ENCODE measurements around the gene PARD3. TPM values are rescaled to one million over a fixed set of nuclear protein-coding genes. Genes with fewer than 3 reads are reported as not detected.
"Not testable (repeated sequence)": the region's sequence is repeated elsewhere in the genome, so short reads cannot be mapped to it uniquely, and the experiment has no call there.

PARD3 gene
- total RNA-seq, 1 donor from 2014 or later, result 22.9 TPM

GRCh38 chr10:34074051-34074450, 741.0 kb downstream of the PARD3 start:
- Mint-ChIP-seq H3K9me3 (ENCODE audit: unreplicated experiment) (no peaks in the 10 kb centered on the region), H3K4me3 (ENCODE audit: unreplicated experiment) (no peak overlapping the region), H3K4me1 (ENCODE audit: low read depth, unreplicated experiment) (no peaks in the 10 kb centered on the region), H3K27ac (ENCODE audit: unreplicated experiment) (peak overlapping the region; percentile 23), H3K36me3 (ENCODE audit: unreplicated experiment) (peaks cover 9% of the 10 kb centered on the region), H3K27me3 (ENCODE audit: unreplicated experiment) (peaks cover 3% of the 10 kb centered on the region)
- no peak for TF ChIP-seq CTCF (IDR thresholded peaks at IDR 0.05; ENCODE audit: partially characterized antibody, unreplicated experiment)
- DNase-seq, result no peak

- DNase-seq; H3K4me3 Mint-ChIP-seq (ENCODE audit: unreplicated experiment); H3K9me3 Mint-ChIP-seq (ENCODE audit: unreplicated experiment); H3K27ac Mint-ChIP-seq (ENCODE audit: unreplicated experiment); H3K4me1 Mint-ChIP-seq (ENCODE audit: low read depth, unreplicated experiment); H3K27me3 Mint-ChIP-seq (ENCODE audit: unreplicated experiment): not testable (repeated sequence)
- peaks cover 29% of the 10 kb centered on the region for H3K36me3 Mint-ChIP-seq (ENCODE audit: unreplicated experiment)
Measured at GRCh38 chr10:34067741-34068140, 747.4 kb downstream of the PARD3 start.

GRCh38 chr10:34063592-34063991, 751.5 kb downstream of the PARD3 start:
- H3K9me3 Mint-ChIP-seq (ENCODE audit: unreplicated experiment), result peaks cover 7% of the 10 kb centered on the region
- H3K4me3 Mint-ChIP-seq (ENCODE audit: unreplicated experiment), result no peak overlapping the region
- H3K27ac Mint-ChIP-seq (ENCODE audit: unreplicated experiment), result no peak overlapping the region
- no peaks in the 10 kb centered on the region for H3K27me3 Mint-ChIP-seq (ENCODE audit: unreplicated experiment)
- peaks cover under 1% of the 10 kb centered on the region for H3K4me1 Mint-ChIP-seq (ENCODE audit: low read depth, unreplicated experiment)
- DNase-seq, result no peak
- no peak for TF ChIP-seq CTCF (IDR thresholded peaks at IDR 0.05; ENCODE audit: partially characterized antibody, unreplicated experiment)
- H3K36me3 Mint-ChIP-seq (ENCODE audit: unreplicated experiment), result peaks cover 30% of the 10 kb centered on the region

- Mint-ChIP-seq H3K36me3 (ENCODE audit: unreplicated experiment) (peaks cover 30% of the 10 kb centered on the region), H3K4me3 (ENCODE audit: unreplicated experiment) (no peak overlapping the region), H3K9me3 (ENCODE audit: unreplicated experiment) (peaks cover 7% of the 10 kb centered on the region), H3K27me3 (ENCODE audit: unreplicated experiment) (no peaks in the 10 kb centered on the region), H3K27ac (ENCODE audit: unreplicated experiment) (no peak overlapping the region), H3K4me1 (ENCODE audit: low read depth, unreplicated experiment) (peaks cover 2% of the 10 kb centered on the region)
- no peak for TF ChIP-seq CTCF (IDR thresholded peaks at IDR 0.05; ENCODE audit: partially characterized antibody, unreplicated experiment)
- no peak for DNase-seq
Measured at GRCh38 chr10:34061841-34062240, 753.3 kb downstream of the PARD3 start.
